Measurements from ENCODE around the gene C19orf73.
A peak's percentile ranks its signal among the peaks of the same experiment; 100 is the strongest.

Gene C19orf73

DNA sequence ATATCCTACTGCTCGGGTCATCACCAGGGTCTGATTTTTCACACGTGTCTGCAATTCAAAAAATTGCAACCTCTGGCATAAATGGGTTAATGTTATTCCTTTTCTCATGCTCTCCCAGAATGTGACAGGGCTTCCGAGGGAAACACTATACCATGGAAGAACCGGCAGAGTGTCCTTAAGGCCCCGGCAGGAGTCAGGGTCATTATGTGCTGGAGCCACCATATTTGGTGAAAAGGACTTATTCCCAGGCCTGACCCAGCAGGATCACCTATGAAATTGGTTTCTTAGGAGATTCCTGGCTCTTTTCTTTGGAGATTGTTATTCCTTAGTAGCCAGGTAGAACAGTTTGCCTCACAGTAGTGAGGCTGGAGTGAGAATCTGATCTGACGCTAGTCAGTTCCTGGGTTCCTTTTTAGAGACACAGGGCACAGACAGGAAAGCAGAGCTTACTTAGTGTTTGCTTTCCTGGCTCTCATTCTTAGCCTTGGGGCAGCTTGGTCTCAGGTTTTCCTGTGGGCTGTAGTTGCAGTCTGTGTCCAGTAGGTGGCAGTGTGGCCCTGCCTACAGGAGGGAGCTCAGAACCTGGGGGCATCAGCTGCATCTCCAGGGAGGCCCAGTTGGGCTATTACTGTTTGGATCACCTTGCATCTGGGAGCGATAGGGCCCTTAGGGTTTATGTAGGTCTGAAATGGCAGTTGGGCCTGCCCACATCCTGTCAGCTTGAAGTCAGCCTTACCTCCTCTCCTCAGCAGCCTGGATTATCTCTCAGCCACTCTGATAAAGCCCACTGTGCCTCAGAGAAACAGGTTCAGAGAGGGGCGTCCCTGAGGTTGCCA, 21.3 kb downstream of the C19orf73 start:
- peak; percentile 57 to 80 (median 75) for DNase-seq

GRCh38 chr19:49094505-49095482, 24.1 kb downstream of the C19orf73 start:
- no peak for DNase-seq

- no peak for DNase-seq
Measured at GRCh38 chr19:49092686-49093085, 26.3 kb downstream of the C19orf73 start.

GRCh38 chr19:49091391-49092038, 27.4 kb downstream of the C19orf73 start:
- no peak for DNase-seq

DNA sequence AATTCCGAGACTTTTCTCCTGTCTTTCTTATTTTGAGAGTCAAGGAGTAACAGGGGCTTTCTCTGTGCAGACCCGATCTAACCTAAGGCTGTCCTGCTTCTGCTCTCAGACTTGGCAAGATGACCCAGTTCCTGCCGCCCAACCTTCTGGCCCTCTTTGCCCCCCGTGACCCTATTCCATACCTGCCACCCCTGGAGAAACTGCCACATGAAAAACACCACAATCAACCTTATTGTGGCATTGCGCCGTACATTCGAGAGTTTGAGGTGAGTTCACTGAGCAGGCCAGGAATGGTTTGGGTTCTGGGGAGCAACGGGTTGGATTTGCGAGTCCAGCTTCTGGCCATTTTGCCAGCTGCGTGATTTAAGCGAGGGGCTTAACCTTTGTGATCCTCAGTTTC, 32.6 kb downstream of the C19orf73 start:
- no peak for DNase-seq

DNA sequence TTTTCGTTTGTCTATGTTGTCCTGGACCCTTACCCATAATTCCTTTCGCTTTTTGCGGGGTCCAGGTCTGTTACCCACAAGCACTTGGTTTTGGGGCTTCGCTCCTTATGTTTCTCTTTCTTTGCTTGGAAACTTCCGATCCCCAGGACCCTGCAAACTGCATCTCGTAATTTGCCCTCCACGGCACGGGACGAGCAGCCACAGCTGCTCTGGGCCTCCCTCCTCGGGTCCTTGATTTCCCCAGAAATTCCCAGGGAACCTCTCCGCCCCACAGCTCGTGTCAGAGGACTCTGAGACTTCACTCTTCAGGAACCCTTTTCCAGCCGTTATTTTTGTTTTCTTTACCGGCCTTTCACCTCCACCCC, 33.1 kb downstream of the C19orf73 start:
- no peak for DNase-seq

GRCh38 chr19:49085020-49085867, 33.7 kb downstream of the C19orf73 start, which contains the start of gene SNRNP70:
SNRNP70 (plus strand) TSS chr19:49085451; CDS start chr19:49086415, 964 bp downstream.
- DNase-seq, result peak; percentile 99 to 100 (median 99)

DNA sequence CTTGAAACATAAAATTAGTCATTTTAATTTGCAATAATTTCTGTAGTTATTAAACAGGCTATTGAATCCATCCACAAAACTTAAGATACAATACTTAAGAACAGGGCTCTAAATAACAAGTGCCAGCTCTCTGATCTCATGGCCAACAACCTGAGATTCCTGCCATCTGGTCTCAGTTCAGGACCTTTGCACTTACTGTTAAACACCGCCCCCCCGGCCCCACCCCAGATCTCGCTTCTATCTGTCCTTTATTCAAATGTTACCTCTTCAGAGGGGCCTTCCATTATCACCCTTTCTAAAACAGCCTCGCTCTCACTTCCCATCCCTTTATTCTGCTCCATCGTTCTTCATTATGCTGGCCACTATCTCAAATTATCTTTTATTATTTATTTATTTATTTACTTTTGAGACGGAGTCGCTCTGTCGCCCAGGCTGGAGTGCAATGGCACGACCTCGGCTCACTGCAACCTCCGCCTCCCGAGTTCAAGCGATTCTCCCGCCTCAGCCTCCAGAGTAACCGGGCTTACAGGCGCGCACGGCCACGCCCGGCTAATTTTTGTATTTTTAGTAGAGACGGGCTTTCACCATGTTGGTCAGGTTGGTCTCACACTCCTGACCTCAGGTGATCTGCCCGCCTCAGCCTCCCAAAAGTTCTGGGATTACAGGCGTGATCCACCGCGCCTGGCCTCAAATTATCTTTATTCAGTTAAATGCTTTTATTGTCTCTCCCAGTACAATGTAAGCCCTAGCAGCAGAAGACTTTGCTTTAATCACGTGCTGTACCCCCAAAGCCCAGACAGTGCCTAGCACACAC, 34.5 kb downstream of the C19orf73 start:
- no peak for DNase-seq

- no peak for DNase-seq
Measured at GRCh38 chr19:49081273-49081672, 37.7 kb downstream of the C19orf73 start.

GRCh38 chr19:49080392-49080791, 38.6 kb downstream of the C19orf73 start:
- DNase-seq, result no peak

DNA sequence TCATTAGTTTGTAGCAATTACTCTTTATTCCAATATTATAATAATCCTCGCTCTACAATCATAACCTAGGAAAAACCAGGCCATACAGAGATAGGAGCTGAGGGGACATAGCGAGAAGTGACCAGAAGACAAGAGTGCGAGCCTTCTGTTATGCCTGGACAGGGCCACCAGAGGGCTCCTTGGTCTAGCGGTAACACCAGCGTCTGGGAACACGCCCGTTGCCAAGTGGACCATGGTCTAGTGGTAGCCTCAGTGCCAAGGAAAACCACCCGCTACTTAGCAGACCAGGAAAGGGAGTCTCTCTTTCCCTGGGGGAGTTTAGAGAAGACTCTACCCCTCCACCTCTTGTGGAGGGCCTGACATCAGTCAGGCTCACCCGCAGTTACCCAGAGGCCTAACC, 44.1 kb downstream of the C19orf73 start:
- DNase-seq, result peak; percentile 37 to 63 (median 59)

DNA sequence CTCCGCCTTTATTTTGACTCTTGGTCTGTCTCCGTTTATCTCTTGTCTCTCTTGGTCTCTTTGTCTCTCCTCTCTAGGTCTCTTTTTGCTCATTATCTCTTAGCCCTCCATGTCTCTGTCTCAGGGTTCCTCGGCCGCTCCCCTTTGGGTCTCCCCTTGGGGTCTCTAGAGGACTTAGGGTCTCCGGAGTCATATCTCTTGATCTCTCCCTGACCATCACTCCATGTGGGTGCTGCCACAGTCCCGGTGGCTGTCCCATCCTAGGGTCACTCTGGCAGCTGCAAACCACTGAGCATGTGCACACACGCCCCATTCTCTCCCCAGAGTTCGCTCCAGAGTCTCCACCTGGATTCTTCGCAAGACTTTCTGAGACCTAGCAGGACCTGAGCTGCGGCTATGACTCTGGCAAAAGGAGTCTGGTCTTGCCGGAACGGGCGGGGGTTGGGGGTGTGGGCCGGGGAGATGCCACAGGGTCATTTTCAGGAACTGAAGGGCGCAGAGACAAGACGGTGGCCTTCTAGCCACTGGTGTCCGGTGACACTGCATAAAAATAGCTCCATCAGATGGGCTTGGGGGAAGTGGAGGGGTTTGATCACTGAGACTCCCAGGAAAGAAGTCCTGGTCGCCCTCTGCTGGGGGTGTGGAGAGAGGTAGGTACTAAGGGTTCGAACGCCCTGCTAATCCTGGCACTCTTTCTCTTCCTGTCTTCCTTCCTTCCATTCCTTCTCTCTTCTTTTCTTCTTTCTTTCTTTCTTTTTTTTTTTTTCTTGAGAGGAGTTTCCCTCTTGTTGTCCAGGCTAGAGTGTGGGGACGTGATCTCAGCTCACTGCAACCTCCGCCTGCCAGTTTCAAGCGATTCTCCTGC, 45.2 kb downstream of the C19orf73 start:
- DNase-seq, result peak in 1 of 3 experiments; percentile 25

- DNase-seq, result no peak
Measured at GRCh38 chr19:49071860-49072547, 46.9 kb downstream of the C19orf73 start.

DNA sequence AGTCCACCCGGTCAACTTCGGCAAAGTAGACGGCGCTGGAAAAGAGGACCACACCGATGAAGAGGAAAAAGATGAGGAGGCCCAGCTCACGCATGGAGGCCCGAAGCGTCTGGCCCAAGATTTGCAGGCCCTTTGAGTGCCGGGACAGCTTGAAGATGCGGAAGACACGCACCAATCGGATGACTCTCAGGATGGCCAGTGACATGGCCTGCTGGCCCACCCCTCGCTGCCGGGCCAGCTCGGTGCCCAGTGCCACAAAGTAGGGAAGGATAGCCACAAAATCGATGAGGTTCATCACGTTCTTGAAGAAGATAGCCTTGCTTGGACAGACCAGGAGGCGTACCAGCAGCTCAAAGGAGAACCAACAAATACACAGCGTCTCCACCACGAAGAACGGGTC, 48.5 kb downstream of the C19orf73 start:
- no peak for DNase-seq

DNA sequence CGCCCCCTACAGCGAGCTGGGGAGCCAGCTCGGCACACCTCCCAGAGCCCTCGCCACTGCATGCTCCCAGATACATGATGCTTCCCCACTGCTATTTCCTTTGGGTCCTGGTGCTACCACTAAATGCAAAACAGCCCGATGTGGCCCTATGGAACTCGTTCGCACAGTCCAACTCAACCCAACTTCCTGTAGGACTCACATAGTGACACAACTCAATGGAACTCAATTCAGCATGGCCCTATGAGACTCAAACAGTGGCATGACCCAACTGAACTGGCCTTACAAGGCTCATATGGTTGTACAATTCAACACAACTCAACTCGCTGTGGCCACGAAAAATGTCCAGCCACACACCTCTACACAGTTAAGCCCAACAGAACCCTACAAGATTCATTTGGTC, 49.9 kb downstream of the C19orf73 start:
- no peak for DNase-seq

Data from NCI-H1417 (cell line).